Upper lobe of left lung (tissue), 6 donors: ENCODE data around the gene C12orf76. TPM values are rescaled to one million over a fixed set of nuclear protein-coding genes. Genes with fewer than 3 reads are reported as not detected.

ENCODE experiments used
- ATAC-seq, 2 donors: fragments of 200-7000 bp; cut with Tn5 transposase; one replicate each; pipeline ENCODE4 v1.9.1; 2022; ENCODE audit warnings: mild to moderate bottlenecking in 2 of 2, moderate library complexity in 2 of 2; ENCODE audit not compliant: low FRiP score in 2 of 2
- DNase-seq, 2 donors: peaks; one replicate each; pipeline ENCODE4 v3.0.0-alpha.2; 2019 to 2020
- H3K27ac ChIP-seq, 4 donors: fragments of 200-600 bp; sonication (generic); one replicate each; pipeline ENCODE4 v1.5.1; 2016 to 2019
- H3K27me3 ChIP-seq, 4 donors: fragments of 200-600 bp; sonication (generic); one replicate each; pipeline ENCODE4 v1.5.1; 2017 to 2019
- H3K36me3 ChIP-seq, 4 donors: fragments of 200-600 bp; sonication (generic); one replicate each; pipeline ENCODE4 v1.5.1; 2016 to 2019
- H3K4me1 ChIP-seq, 4 donors: fragments of 200-600 bp; sonication (generic); one replicate each; pipeline ENCODE4 v1.5.1; 2018 to 2019
- H3K4me3 ChIP-seq, 4 donors: fragments of 200-600 bp; sonication (generic); one replicate each; pipeline ENCODE4 v1.5.1; 2017 to 2019; ENCODE audit warnings: mild to moderate bottlenecking in 2 of 4, moderate library complexity in 1 of 4
- H3K9me3 ChIP-seq, 4 donors: fragments of 200-600 bp; sonication (generic); one replicate each; pipeline ENCODE4 v1.5.1; 2018 to 2019
- CTCF ChIP-seq, 6 experiments: fragments of 450-650 bp in 4 of 6; fragments of 200-600 bp in 2 of 6; sonication (generic) in 2 of 6; IDR thresholded peaks; one replicate each; pipeline ENCODE4 v1.5.1; 2016 to 2019; ENCODE audit warnings: antibody characterized with exemption in 6 of 6
- EP300 ChIP-seq, 4 donors: sonication (generic); formaldehyde crosslinking; IDR thresholded peaks; one replicate each; pipeline ENCODE4 v1.5.1; 2017; ENCODE audit warnings: antibody characterized with exemption in 4 of 4, control low read depth in 2 of 4
- POLR2A ChIP-seq, 4 donors: fragments of 450-650 bp; IDR thresholded peaks; one replicate each; pipeline ENCODE4 v1.5.1; 2016 to 2017; ENCODE audit warnings: antibody characterized with exemption in 4 of 4, mild to moderate bottlenecking in 2 of 4
- POLR2AphosphoS5 ChIP-seq, 2 donors: sonication (generic); formaldehyde crosslinking; IDR thresholded peaks; one replicate each; pipeline ENCODE4 v1.5.1; 2017; ENCODE audit warnings: antibody characterized with exemption in 2 of 2
- WGBS, 2 donors: methylation state at CpG; one replicate each; pipeline ENCODE4 v1.1.5; 2017 to 2018; 5-methylcytosine and 5-hydroxymethylcytosine counted together
- total RNA-seq, 6 donors: library from RNA; depleted of rRNA in 4 of 6; stranded (reverse); fragments of >200 nt in 4 of 6; gene quantifications; one replicate each; pipeline versions ENCODE4 v1.1.0 to v1.2.1, GENCODE V29; 2016 to 2021
- donor health status: DM: no; HTN: no; CAD: no; lungs with moderate emphysema.
- donor health status: DM: no; HTN: yes; CAD: no; lungs with severe emphysema.

The C12orf76 gene
- total RNA-seq, 6 donors from 2014 or later, result 8.4 to 30.5 (median 19.6) TPM

- Histone ChIP-seq H3K4me1 (peaks cover 0 to 14% (median 6%) of the 10 kb centered on the region in 4 donors), H3K9me3 (no peaks in the 10 kb centered on the region), H3K36me3 (peaks cover 11 to 98% (median 65%) of the 10 kb centered on the region in 4 donors), H3K27ac (peak overlapping the region in 2 of 4 donors; percentile 20 to 31), H3K4me3 (no peak overlapping the region), H3K27me3 (no peaks in the 10 kb centered on the region)
- DNase-seq (no peak), ATAC-seq (peak; percentile 31 to 69)
- no peak for TF ChIP-seq POLR2A (IDR thresholded peaks at IDR 0.05)
- no peak for TF ChIP-seq EP300 (IDR thresholded peaks at IDR 0.05)
- TF ChIP-seq CTCF (IDR thresholded peaks at IDR 0.05), result no peak
- no peak for TF ChIP-seq POLR2AphosphoS5 (IDR thresholded peaks at IDR 0.05)
- WGBS, 2 donors, result 79 to 92% methylated on average over 5 of the region's 5 CpGs
These were observed 25.0 kb downstream of the C12orf76 start for GRCh38 chr12:110023059-110023980.

DNA sequence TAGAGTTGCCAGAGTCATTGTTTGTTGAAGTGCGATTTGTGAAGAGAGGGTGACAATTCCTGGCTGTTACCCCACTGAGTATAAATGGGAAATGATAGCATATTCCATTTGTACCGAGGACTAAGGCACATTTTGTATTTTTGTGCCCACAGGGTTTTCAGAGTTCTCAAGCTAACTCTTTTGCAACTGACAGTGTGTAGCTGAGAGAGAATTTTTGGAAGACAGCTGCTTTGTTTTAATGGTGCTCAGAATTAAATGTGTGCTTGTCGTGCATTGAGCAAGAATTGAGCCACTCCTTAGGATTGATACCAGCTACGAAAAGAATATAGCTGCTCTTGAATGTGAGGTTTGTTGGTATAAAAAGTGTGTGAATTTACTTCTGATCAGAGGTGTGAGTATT lies 27.4 kb downstream of the C12orf76 start:
- Histone ChIP-seq H3K4me1 (peaks cover 0 to 14% (median 6%) of the 10 kb centered on the region in 4 donors), H3K9me3 (no peaks in the 10 kb centered on the region), H3K27me3 (no peaks in the 10 kb centered on the region), H3K4me3 (no peak overlapping the region), H3K36me3 (peaks cover 13 to 98% (median 66%) of the 10 kb centered on the region in 4 donors), H3K27ac (peak overlapping the region in 1 of 4 donors; percentile 41)
- WGBS, 2 donors, result 91 to 93% methylated on average over 4 of the region's 4 CpGs
- no peak for TF ChIP-seq CTCF (IDR thresholded peaks at IDR 0.05)
- TF ChIP-seq POLR2A (IDR thresholded peaks at IDR 0.05), result no peak
- no peak for TF ChIP-seq EP300 (IDR thresholded peaks at IDR 0.05)
- no peak for TF ChIP-seq POLR2AphosphoS5 (IDR thresholded peaks at IDR 0.05)
- no peak for DNase-seq
- ATAC-seq, result no peak

GRCh38 chr12:110015132-110015531 lies 33.2 kb downstream of the C12orf76 start:
- no peak for ATAC-seq
- peaks cover 15 to 28% (median 23%) of the 10 kb centered on the region in 4 donors for H3K4me1 ChIP-seq
- TF ChIP-seq POLR2AphosphoS5 (IDR thresholded peaks at IDR 0.05) (no peak), CTCF (IDR thresholded peaks at IDR 0.05) (peak in 1 of 6 experiments; percentile 10)
- no peaks in the 10 kb centered on the region for H3K9me3 ChIP-seq
- H3K27me3 ChIP-seq, result no peaks in the 10 kb centered on the region
- no peak for DNase-seq
- peak overlapping the region in 3 of 4 donors; percentile 0 to 62 (median 49) for H3K27ac ChIP-seq
- WGBS, 2 donors, result 27 to 36% methylated on average over 2 of the region's 2 CpGs
- H3K36me3 ChIP-seq, result peaks cover 20 to 82% (median 55%) of the 10 kb centered on the region in 4 donors
- H3K4me3 ChIP-seq, result no peak overlapping the region

- ATAC-seq, result no peak
- H3K36me3 ChIP-seq, result peaks cover 7 to 57% (median 30%) of the 10 kb centered on the region in 4 donors
- H3K27me3 ChIP-seq, result no peaks in the 10 kb centered on the region
- TF ChIP-seq POLR2AphosphoS5 (IDR thresholded peaks at IDR 0.05) (no peak), POLR2A (IDR thresholded peaks at IDR 0.05) (no peak), EP300 (IDR thresholded peaks at IDR 0.05) (no peak), CTCF (IDR thresholded peaks at IDR 0.05) (no peak)
- peak overlapping the region in 2 of 4 donors; percentile 20 to 46 for H3K27ac ChIP-seq
- 58 to 78% methylated on average over 4 of the region's 4 CpGs for WGBS, 2 donors
- H3K4me1 ChIP-seq, result peaks cover 15 to 28% (median 25%) of the 10 kb centered on the region in 4 donors
- H3K9me3 ChIP-seq, result no peaks in the 10 kb centered on the region
- no peak for DNase-seq
- no peak overlapping the region for H3K4me3 ChIP-seq
These were observed 35.7 kb downstream of the C12orf76 start for GRCh38 chr12:110012659-110013058.
